Measurements from ENCODE around the gene ZNF777. TPM values are rescaled to one million over a fixed set of nuclear protein-coding genes. Genes with fewer than 3 reads are reported as not detected.

Gene ZNF777
- 11.3 TPM for polyA plus RNA-seq (2013, experiment 1 of 2)
- polyA plus RNA-seq (2013, experiment 2 of 2): 10.9 TPM

DNA sequence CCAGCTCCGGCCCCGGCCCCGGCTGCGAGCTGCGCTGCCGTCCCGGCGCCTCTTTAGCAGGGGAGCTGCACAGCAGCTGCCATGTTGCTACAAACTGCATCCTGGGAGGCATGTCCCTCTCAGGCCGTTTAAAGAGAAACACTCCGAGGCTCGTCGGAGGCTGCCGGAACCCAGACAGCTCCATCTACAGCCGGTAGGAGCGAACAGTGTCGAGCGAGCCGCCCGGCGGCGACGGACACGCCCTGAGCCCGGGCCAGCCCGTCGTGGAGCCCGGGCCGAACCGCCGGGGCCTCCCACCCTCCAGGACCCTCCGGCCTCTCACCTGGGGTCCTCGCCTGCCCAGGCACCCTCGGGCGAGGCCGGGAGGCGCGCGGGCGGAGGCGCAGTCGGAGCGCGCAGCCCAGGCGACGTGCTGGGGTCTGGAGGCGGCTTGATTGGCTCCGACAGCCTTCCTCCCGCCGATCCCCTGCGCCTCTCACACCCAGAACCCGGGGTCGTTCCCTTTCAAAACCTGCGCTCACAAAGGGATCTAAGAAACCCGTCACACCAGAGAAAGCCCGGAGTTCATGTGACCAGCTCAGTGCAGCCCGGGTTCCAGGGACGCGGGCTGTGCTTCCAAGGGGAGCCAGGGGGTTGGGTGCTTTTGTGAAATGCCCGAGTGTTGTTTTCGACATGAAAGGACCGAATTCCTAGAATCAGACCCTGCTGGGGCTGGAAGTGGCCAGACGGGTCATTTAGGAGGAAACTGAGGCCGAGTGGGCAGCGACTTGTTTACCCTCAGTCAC lies at the start of gene ZNF777:
ZNF777 (minus strand) TSS at position 570 of the 785 bp plus-strand sequence. CDS start 5,040 bp downstream, outside the sequence.
- Histone ChIP-seq H3K23ac (ENCODE audit: low read depth, low read length, poor library complexity) (peak within 1 kb of the TSS; percentile 98), H2BK15ac (ENCODE audit: low read length) (peak within 1 kb of the TSS; percentile 95), H3K4me3 (ENCODE audit: low read length in 2 of 2) (peak within 1 kb of the TSS; percentile 63 to 81), H3K4me2 (ENCODE audit: insufficient read depth, low read length, poor library complexity, severe bottlenecking) (peak within 1 kb of the TSS; percentile 86), H3K9me3 (replicated peaks in 1 of 2; ENCODE audit: control insufficient read depth in 2 of 2, insufficient read depth in 1 of 2, low read depth in 1 of 2, low read length in 2 of 2) (peaks cover 0 to 5% of the 10 kb centered on the region in 2 donors), H2AK5ac (ENCODE audit: low read depth, low read length) (no peak within 1 kb of the TSS), H3K4me1 (ENCODE audit: control insufficient read depth in 2 of 2, insufficient read depth in 1 of 2, low read depth in 1 of 2, low read length in 2 of 2) (peaks cover 2 to 7% of the 10 kb centered on the region in 2 donors), H2BK5ac (ENCODE audit: low read length) (no peak within 1 kb of the TSS), H3K36me3 (replicated peaks in 1 of 2; ENCODE audit: control insufficient read depth in 2 of 2, insufficient read depth in 2 of 2, low read length in 2 of 2) (peaks cover 2 to 16% of the 10 kb centered on the region in 2 donors), H3K18ac (ENCODE audit: low read length) (peak within 1 kb of the TSS; percentile 96), H2BK120ac (ENCODE audit: low read depth, low read length) (peak within 1 kb of the TSS; percentile 41), H2BK12ac (ENCODE audit: low read length) (no peak within 1 kb of the TSS), H4K8ac (ENCODE audit: low read depth, low read length) (peak within 1 kb of the TSS; percentile 86), H2AFZ (ENCODE audit: low read length) (peak within 1 kb of the TSS; percentile 94), H3K27me3 (ENCODE audit: control insufficient read depth in 3 of 3, insufficient read depth in 3 of 3, low read depth in 1 of 3, low read length in 3 of 3) (peaks cover 0 to 2% (median 0%) of the 10 kb centered on the region in 3 experiments), H3K14ac (ENCODE audit: low read length) (no peak within 1 kb of the TSS), H3K4ac (ENCODE audit: low read length) (no peak within 1 kb of the TSS), H4K91ac (ENCODE audit: low read depth, low read length, poor library complexity) (no peak within 1 kb of the TSS), H3K27ac (replicated peaks; ENCODE audit: low read length) (peak within 1 kb of the TSS; percentile 1), H3K9ac (ENCODE audit: low read depth, low read length, poor library complexity) (peak within 1 kb of the TSS; percentile 87), H3K79me1 (ENCODE audit: low read depth, low read length) (peaks cover 6% of the 10 kb centered on the region)
- WGBS, 2 donors (ENCODE audit: extremely low coverage in 2 of 2, insufficient read length in 2 of 2, insufficient replicate concordance in 1 of 2): no CpG with 5 or more reads among the region's 64 CpGs
- DNase-seq (ENCODE audit: low spot score): peak; percentile 71

DNA sequence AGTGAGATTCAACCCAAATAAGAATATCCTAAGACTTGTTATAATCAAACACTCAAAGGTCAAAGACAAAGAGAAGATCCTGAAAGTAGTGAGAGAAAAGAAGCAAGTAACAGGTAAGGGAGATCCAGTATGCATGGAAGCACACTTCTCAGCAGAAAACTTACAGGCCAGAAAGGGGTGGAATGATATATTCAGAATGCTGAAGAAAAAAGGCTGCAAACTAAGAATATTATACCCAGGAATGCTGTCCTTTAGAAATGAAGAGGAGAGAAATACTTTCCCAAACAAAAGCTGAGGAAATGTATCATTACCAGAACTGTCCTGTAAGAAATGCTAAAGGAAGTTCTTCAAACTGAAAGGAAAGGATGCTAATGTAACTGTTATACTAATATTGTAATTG lies 49.4 kb upstream of the ZNF777 start:
- no peak for DNase-seq (ENCODE audit: low spot score)
- H2BK15ac ChIP-seq (ENCODE audit: low read length): no peak overlapping the region
- H3K4me1 ChIP-seq (ENCODE audit: control insufficient read depth in 2 of 2, insufficient read depth in 1 of 2, low read depth in 1 of 2, low read length in 2 of 2): no peaks in the 10 kb centered on the region
- no peak overlapping the region for H3K14ac ChIP-seq (ENCODE audit: low read length)
- H3K4ac ChIP-seq (ENCODE audit: low read length): no peak overlapping the region
- H3K4me3 ChIP-seq (ENCODE audit: low read length in 2 of 2): no peak overlapping the region
- no peaks in the 10 kb centered on the region for H3K27me3 ChIP-seq (ENCODE audit: control insufficient read depth in 3 of 3, insufficient read depth in 3 of 3, low read depth in 1 of 3, low read length in 3 of 3)
- no peak overlapping the region for H3K18ac ChIP-seq (ENCODE audit: low read length)
- H3K9ac ChIP-seq (ENCODE audit: low read depth, low read length, poor library complexity): no peak overlapping the region
- H4K8ac ChIP-seq (ENCODE audit: low read depth, low read length): no peak overlapping the region
- no peaks in the 10 kb centered on the region for H3K36me3 ChIP-seq (replicated peaks in 1 of 2; ENCODE audit: control insufficient read depth in 2 of 2, insufficient read depth in 2 of 2, low read length in 2 of 2)
- H3K9me3 ChIP-seq (replicated peaks in 1 of 2; ENCODE audit: control insufficient read depth in 2 of 2, insufficient read depth in 1 of 2, low read depth in 1 of 2, low read length in 2 of 2): peaks cover 5 to 12% of the 10 kb centered on the region in 2 donors
- no peak overlapping the region for H3K27ac ChIP-seq (replicated peaks; ENCODE audit: low read length)
- H3K4me2 ChIP-seq (ENCODE audit: insufficient read depth, low read length, poor library complexity, severe bottlenecking): no peak overlapping the region
- no peak overlapping the region for H3K23ac ChIP-seq (ENCODE audit: low read depth, low read length, poor library complexity)
- no peak overlapping the region for H4K91ac ChIP-seq (ENCODE audit: low read depth, low read length, poor library complexity)
- no peaks in the 10 kb centered on the region for H3K79me1 ChIP-seq (ENCODE audit: low read depth, low read length)
- no peak overlapping the region for H2AK5ac ChIP-seq (ENCODE audit: low read depth, low read length)
- no peak overlapping the region for H2BK5ac ChIP-seq (ENCODE audit: low read length)
- H2BK120ac ChIP-seq (ENCODE audit: low read depth, low read length): no peak overlapping the region
- H2AFZ ChIP-seq (ENCODE audit: low read length): no peak overlapping the region
- H2BK12ac ChIP-seq (ENCODE audit: low read length): no peak overlapping the region

DNA sequence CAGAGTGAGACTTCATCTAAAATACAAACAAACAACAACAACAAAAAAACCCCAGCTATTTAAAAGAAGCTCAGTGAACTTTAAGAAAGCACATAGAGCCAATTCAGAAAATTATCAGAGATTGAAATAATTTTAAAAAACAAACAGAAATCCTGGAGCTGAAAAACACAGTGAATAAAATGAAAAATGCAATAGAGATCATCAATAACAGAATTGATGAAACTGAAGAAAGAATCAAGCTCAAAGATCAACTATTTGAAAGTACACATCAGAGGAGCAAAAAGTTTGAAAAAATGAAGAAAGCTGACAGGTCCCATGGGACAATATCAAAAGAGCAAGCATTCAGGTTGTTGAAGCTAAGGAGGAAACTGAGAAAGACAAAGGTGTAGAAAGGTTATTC lies 48.9 kb upstream of the ZNF777 start:
- peaks cover 5 to 12% of the 10 kb centered on the region in 2 donors for H3K9me3 ChIP-seq (replicated peaks in 1 of 2; ENCODE audit: control insufficient read depth in 2 of 2, insufficient read depth in 1 of 2, low read depth in 1 of 2, low read length in 2 of 2)
- no peaks in the 10 kb centered on the region for H3K4me1 ChIP-seq (ENCODE audit: control insufficient read depth in 2 of 2, insufficient read depth in 1 of 2, low read depth in 1 of 2, low read length in 2 of 2)
- H2BK5ac ChIP-seq (ENCODE audit: low read length): no peak overlapping the region
- H2AK5ac ChIP-seq (ENCODE audit: low read depth, low read length): no peak overlapping the region
- H3K14ac ChIP-seq (ENCODE audit: low read length): no peak overlapping the region
- no peak overlapping the region for H3K4me2 ChIP-seq (ENCODE audit: insufficient read depth, low read length, poor library complexity, severe bottlenecking)
- no peak overlapping the region for H3K27ac ChIP-seq (replicated peaks; ENCODE audit: low read length)
- H2BK120ac ChIP-seq (ENCODE audit: low read depth, low read length): no peak overlapping the region
- no peak overlapping the region for H3K18ac ChIP-seq (ENCODE audit: low read length)
- H3K36me3 ChIP-seq (replicated peaks in 1 of 2; ENCODE audit: control insufficient read depth in 2 of 2, insufficient read depth in 2 of 2, low read length in 2 of 2): no peaks in the 10 kb centered on the region
- no peak overlapping the region for H4K91ac ChIP-seq (ENCODE audit: low read depth, low read length, poor library complexity)
- no peak for DNase-seq (ENCODE audit: low spot score)
- no peak overlapping the region for H2BK15ac ChIP-seq (ENCODE audit: low read length)
- no peak overlapping the region for H2AFZ ChIP-seq (ENCODE audit: low read length)
- H3K9ac ChIP-seq (ENCODE audit: low read depth, low read length, poor library complexity): no peak overlapping the region
- H3K4ac ChIP-seq (ENCODE audit: low read length): no peak overlapping the region
- H3K27me3 ChIP-seq (ENCODE audit: control insufficient read depth in 3 of 3, insufficient read depth in 3 of 3, low read depth in 1 of 3, low read length in 3 of 3): no peaks in the 10 kb centered on the region
- H3K79me1 ChIP-seq (ENCODE audit: low read depth, low read length): no peaks in the 10 kb centered on the region
- H2BK12ac ChIP-seq (ENCODE audit: low read length): no peak overlapping the region
- no peak overlapping the region for H3K23ac ChIP-seq (ENCODE audit: low read depth, low read length, poor library complexity)
- H4K8ac ChIP-seq (ENCODE audit: low read depth, low read length): no peak overlapping the region
- H3K4me3 ChIP-seq (ENCODE audit: low read length in 2 of 2): no peak overlapping the region

DNA sequence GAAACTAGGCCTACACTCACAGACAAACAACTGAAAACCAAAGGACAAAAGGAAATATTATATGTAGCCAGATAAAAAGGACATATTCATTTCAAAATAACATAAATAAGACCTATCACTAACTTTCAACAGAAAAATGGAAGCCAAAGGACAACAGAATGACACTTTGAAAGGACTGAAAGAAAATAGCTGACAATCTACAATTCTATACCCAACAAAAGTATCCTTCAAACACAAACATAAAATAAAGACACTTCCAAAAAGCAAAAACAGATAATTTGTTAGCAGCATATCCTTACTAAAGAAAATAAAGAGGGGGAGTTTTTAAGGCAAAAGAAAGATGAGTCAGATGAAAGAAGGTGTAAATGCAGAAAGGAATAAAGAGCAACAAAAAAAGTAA lies 44.7 kb upstream of the ZNF777 start:
- no peak overlapping the region for H3K9ac ChIP-seq (ENCODE audit: low read depth, low read length, poor library complexity)
- no peak overlapping the region for H3K18ac ChIP-seq (ENCODE audit: low read length)

More for the DNA sequence above, 44.7 kb upstream of the ZNF777 start:
- no peak overlapping the region for H2BK5ac ChIP-seq (ENCODE audit: low read length)
- no peak overlapping the region for H3K23ac ChIP-seq (ENCODE audit: low read depth, low read length, poor library complexity)
- H2BK12ac ChIP-seq (ENCODE audit: low read length): no peak overlapping the region
- no peak overlapping the region for H2AFZ ChIP-seq (ENCODE audit: low read length)
- H3K4me2 ChIP-seq (ENCODE audit: insufficient read depth, low read length, poor library complexity, severe bottlenecking): no peak overlapping the region
- no peak for DNase-seq (ENCODE audit: low spot score)
- no peak overlapping the region for H2AK5ac ChIP-seq (ENCODE audit: low read depth, low read length)
- no peaks in the 10 kb centered on the region for H3K79me1 ChIP-seq (ENCODE audit: low read depth, low read length)
- no peak overlapping the region for H4K8ac ChIP-seq (ENCODE audit: low read depth, low read length)
- no peak overlapping the region for H3K4ac ChIP-seq (ENCODE audit: low read length)
- no peak overlapping the region for H3K14ac ChIP-seq (ENCODE audit: low read length)
- no peak overlapping the region for H2BK15ac ChIP-seq (ENCODE audit: low read length)
- no peak overlapping the region for H3K27ac ChIP-seq (replicated peaks; ENCODE audit: low read length)
- H3K4me3 ChIP-seq (ENCODE audit: low read length in 2 of 2): no peak overlapping the region
- peaks cover 0 to 20% (median 2%) of the 10 kb centered on the region in 3 experiments for H3K27me3 ChIP-seq (ENCODE audit: control insufficient read depth in 3 of 3, insufficient read depth in 3 of 3, low read depth in 1 of 3, low read length in 3 of 3)
- no peak overlapping the region for H2BK120ac ChIP-seq (ENCODE audit: low read depth, low read length)
- no peaks in the 10 kb centered on the region for H3K36me3 ChIP-seq (replicated peaks in 1 of 2; ENCODE audit: control insufficient read depth in 2 of 2, insufficient read depth in 2 of 2, low read length in 2 of 2)
- H3K4me1 ChIP-seq (ENCODE audit: control insufficient read depth in 2 of 2, insufficient read depth in 1 of 2, low read depth in 1 of 2, low read length in 2 of 2): no peaks in the 10 kb centered on the region
- H3K9me3 ChIP-seq (replicated peaks in 1 of 2; ENCODE audit: control insufficient read depth in 2 of 2, insufficient read depth in 1 of 2, low read depth in 1 of 2, low read length in 2 of 2): peaks cover 0 to 12% of the 10 kb centered on the region in 2 donors
- no peak overlapping the region for H4K91ac ChIP-seq (ENCODE audit: low read depth, low read length, poor library complexity)
